GM12865 (cell line): ENCODE data around the gene UGT2B17.
"Not testable (repeated sequence)": the region's sequence is repeated elsewhere in the genome, so short reads cannot be mapped to it uniquely, and the experiment has no call there.

Experiments used
- DNase-seq: peaks from one replicate; pipeline ENCODE4 v3.0.0; 2010; ENCODE audit warnings: low read depth
- H3K4me3 ChIP-seq: 2 replicates; pipeline ENCODE4 v1.5.1; 2011; ENCODE audit warnings: mild to moderate bottlenecking, low read depth, low read length, control low read depth
- CTCF ChIP-seq: IDR thresholded peaks from 2 replicates; pipeline ENCODE4 v1.5.1; 2011; ENCODE audit warnings: low read length, control low read depth, low read depth, inconsistent platforms; ENCODE audit not compliant: insufficient read depth; ENCODE audit errors: missing control alignments

Gene UGT2B17

GRCh38 chr4:68581383-68582338 is 5.5 kb upstream of the UGT2B17 start:
- no peak for DNase-seq
- no peak for TF ChIP-seq CTCF
- H3K4me3 ChIP-seq, result no peak overlapping the region

- DNase-seq, result peak; percentile 22
- no peak overlapping the region for H3K4me3 ChIP-seq
- peak; percentile 34 for TF ChIP-seq CTCF
These were observed 1.5 kb upstream of the UGT2B17 start for GRCh38 chr4:68577590-68577989.

GRCh38 chr4:68575636-68576035 is 486 bp downstream of the UGT2B17 start:
- peak; percentile 56 for DNase-seq
- not testable (repeated sequence) for H3K4me3 ChIP-seq

GRCh38 chr4:68575081-68575480 is 1.0 kb downstream of the UGT2B17 start:
- H3K4me3 ChIP-seq, result no peak overlapping the region
- TF ChIP-seq CTCF, result no peak
- peak; percentile 56 for DNase-seq

- no peak overlapping the region for H3K4me3 ChIP-seq
- DNase-seq, result peak; percentile 37
- TF ChIP-seq CTCF, result no peak
These were observed 3.4 kb downstream of the UGT2B17 start for GRCh38 chr4:68572653-68573170.

- TF ChIP-seq CTCF, result no peak
- peak overlapping the region; percentile 31 for H3K4me3 ChIP-seq
- DNase-seq, result peak; percentile 71
These were observed 6.0 kb downstream of the UGT2B17 start for GRCh38 chr4:68570122-68570507.

- peak; percentile 49 for DNase-seq
- no peak for TF ChIP-seq CTCF
- H3K4me3 ChIP-seq, result peak overlapping the region; percentile 31
These were observed 6.5 kb downstream of the UGT2B17 start for GRCh38 chr4:68569466-68570121.

GRCh38 chr4:68569036-68569435 is 7.1 kb downstream of the UGT2B17 start:
- not testable (repeated sequence) for DNase-seq, H3K4me3 ChIP-seq

GRCh38 chr4:68568535-68568934 is 7.6 kb downstream of the UGT2B17 start:
- H3K4me3 ChIP-seq, DNase-seq: not testable (repeated sequence)

GRCh38 chr4:68566364-68566763 is 9.8 kb downstream of the UGT2B17 start:
- not testable (repeated sequence) for DNase-seq, H3K4me3 ChIP-seq

- not testable (repeated sequence) for DNase-seq, H3K4me3 ChIP-seq
These were observed 11.0 kb downstream of the UGT2B17 start for GRCh38 chr4:68565082-68565481.
